ELR (cell line): ENCODE measurements around the gene ARPC1A.
"Not testable (repeated sequence)": the region's sequence is repeated elsewhere in the genome, so short reads cannot be mapped to it uniquely, and the experiment has no call there.

Experiments used
- DNase-seq: peaks from one replicate; pipeline ENCODE4 v3.0.0-alpha.2; 2015; ENCODE audit warnings: low read depth

The ARPC1A gene

DNA sequence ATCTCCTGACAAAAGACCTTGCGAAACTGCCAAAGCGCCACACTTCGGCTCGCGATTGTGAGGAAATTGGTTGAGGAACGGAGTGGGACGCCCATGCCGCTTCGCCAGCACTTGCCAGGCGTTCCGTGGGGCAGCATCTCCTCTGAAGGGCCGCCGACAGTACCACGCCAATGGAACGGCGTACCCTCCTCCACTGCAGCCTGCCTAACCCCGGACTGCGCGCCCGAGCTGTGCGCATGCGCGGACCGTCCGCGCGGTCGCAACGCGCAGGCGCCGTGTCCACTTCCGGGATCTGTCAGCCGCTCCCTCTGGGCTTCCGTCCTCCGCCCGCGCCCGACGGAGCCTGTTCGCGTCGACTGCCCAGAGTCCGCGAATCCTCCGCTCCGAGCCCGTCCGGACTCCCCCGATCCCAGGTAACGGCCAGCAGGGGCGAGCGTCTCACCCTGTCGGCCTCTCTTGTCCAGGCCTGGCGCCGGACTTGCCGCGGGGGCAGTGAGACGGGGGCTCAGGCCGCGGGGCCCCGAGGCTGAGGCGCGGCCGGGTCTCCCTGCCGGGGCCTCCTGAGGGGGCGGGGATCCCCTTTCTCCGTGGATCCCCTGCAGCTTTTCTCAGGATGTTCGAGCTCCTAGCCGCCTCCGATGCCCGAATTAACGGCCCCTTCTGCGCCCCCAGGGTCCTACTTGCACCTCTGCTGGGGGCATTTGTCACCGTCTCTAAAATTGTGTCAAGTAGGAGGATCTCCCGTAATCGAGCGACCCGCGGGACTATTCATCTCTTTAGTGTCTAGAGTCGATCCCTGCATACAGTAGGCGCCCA lies at the start of gene ARPC1A:
ARPC1A (plus strand) TSS at position 307 of the 816 bp plus-strand sequence. CDS start 7,456 bp downstream, outside the sequence.
- DNase-seq: peak; percentile 92

- no peak for DNase-seq
Observed at GRCh38 chr7:99278180-99278579, 47.5 kb upstream of the ARPC1A start.

DNA sequence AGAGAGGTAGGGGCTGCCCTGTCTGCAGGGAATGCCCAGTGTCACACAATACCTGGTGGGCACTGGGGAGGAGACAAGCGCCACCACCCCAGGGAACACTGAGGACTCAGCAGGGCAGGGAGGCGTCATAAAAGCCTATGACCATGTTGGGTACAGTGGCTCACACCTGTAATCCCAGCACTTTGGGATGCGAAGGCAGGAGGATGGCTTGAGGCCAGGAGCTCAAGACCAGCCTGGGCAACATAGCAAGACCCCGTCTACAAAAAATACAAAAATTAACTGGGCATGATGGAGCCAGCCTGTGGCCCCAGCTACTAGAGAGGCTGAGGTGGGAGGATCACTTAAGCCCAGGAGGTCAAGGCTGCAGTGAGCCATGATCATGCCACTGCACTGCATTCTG lies 41.5 kb upstream of the ARPC1A start:
- not testable (repeated sequence) for DNase-seq

DNA sequence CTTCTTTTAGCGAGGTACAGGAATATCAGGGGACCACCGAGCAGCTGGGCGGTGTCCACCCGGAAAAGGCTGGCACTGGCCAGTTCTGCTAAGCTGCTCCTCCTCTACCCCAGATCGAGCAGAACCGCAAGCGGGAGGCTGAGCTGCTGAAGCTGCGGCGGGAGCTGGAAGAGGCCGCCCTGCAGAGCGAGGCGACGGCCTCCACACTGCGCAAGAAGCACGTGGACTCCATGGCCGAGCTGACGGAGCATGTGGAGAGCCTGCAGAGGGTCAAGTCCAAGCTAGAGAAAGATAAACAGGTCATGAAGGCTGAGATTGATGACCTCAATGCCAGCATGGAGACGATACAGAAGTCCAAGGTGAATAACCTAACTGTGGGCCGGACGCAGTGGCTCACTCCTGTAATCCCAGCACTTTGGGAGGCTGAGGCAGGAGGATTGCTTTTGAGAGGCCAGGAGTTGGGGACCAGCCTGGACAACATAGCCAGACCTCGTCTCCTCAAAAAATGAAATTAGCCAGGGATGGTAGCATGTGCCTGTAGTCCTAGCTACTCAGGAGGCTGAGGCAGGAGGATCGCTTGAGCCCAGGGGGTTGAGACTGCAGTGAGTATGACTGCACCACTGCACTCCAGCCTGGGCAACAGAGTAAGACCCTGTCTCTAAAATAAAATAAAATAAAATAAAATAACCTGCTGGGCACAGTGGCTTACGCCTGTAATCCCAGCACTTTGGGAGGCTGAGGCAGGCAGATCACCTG lies 37.7 kb upstream of the ARPC1A start:
- no peak for DNase-seq

- DNase-seq: no peak
Observed at GRCh38 chr7:99289185-99289584, 36.5 kb upstream of the ARPC1A start.

- not testable (repeated sequence) for DNase-seq
Observed at GRCh38 chr7:99290148-99290547, 35.5 kb upstream of the ARPC1A start.

DNA sequence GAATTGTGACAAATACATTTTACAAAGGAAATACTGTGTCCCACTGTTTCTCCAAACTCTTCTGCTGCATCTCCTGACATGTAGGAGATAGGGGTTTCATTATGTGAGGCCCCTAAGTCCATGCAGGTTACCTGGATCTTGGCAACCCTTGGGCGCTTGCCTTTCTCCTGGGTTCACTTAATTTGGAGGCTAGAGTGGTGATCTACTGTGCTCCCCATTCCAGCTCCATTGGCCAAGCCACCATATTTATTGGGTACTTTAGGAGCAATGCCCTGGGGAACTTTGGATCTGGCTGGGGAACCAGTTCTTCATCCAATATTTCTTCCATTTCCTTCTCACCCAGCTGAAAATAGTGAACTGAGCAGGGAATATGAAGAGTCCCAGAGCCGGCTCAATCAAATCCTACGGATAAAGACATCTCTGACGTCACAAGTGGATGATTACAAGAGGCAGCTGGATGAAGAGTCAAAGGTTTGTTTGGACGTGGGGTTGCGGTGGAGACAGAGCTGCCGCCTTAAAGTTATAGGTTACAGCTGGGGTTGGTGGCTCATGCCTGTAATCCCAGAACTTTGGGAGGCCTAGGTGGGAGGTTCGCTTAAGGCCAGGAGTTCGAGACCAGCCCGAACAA lies 34.6 kb upstream of the ARPC1A start:
- DNase-seq: no peak

DNA sequence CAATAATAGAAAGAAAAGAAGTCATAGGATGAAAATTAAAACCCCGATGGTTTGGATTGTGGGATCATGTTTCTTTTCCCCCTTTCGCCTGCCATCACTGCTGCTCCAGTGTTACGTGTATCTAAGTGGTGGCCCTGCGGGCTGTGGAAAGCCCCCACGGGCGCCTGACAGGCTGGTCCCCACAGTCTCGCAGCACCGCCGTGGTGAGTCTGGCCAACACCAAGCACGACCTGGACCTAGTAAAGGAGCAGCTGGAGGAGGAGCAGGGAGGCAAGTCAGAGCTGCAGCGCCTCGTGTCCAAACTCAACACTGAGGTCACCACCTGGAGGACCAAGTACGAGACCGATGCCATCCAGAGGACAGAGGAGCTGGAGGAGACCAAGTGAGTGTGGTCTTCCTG lies 33.6 kb upstream of the ARPC1A start:
- no peak for DNase-seq

GRCh38 chr7:99293167-99293566 lies 32.5 kb upstream of the ARPC1A start:
- no peak for DNase-seq

- no peak for DNase-seq
Observed at GRCh38 chr7:99293650-99294049, 32.0 kb upstream of the ARPC1A start.

GRCh38 chr7:99296471-99296870 lies 29.2 kb upstream of the ARPC1A start:
- no peak for DNase-seq

GRCh38 chr7:99301496-99301895 lies 24.2 kb upstream of the ARPC1A start:
- DNase-seq: no peak

DNA sequence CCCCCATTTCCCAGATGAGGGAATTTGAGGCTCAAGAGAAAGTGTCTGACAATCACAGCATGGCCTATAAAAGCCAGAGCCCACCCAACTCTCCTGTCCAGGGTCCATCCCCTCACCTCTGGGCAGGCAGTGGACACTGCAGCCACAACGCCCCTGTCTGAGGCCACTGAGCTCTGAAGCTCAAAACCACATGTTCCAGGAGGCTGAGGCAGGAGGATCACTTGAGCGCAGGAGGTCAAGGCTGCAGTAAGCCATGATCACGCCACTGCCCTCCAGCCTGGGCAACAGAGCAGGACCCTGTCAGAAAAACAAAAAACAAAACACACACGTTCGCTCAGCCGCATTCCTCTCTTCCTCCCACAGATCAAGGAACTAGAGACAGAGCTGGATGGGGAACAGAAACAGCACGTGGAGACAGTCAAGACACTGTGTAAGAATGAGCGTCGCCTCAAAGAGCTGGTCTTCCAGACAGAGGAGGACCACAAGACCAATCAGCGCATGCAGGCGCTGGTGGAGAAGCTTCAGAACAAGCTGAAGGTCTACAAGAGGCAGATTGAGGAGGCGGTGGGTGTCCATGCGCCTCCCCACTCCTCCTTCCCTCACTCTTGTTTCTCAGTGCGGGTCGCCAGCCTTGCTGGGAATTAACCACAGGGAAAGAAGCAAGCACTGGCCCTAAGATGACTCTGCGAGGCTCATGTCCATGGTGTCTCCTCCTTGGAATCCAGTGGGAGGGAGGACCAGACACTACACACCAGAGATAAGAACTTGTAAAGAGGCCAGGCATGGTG lies 20.0 kb upstream of the ARPC1A start:
- no peak for DNase-seq

DNA sequence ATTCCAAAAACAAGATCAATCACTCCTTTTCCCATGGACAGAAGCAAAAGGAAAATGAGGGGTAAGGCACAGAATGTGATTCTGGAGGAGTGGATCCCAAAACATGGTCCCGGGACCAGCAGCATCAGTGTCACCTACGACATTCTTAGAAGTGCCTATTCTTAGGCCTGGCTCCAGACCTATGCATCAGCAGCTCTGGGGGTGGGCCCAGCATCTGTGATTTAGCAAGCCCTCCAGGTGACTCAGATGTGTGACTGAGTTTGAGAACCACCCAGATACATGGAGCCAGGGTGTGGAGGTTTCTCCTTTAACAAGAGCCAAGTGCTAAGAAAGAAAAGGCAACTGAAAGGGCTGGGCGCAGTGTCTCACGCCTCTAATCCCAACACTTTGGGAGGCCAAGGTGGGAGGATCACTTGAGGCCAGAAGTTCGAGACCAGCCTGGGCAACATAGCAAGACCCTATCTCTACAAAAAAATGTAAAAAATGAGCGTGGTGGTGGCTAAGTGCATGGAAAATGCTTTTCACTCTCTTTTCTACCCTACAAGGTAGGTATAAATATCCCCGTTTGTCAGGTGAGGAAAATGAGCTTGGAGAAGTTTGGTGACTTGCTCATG lies 17.1 kb upstream of the ARPC1A start:
- DNase-seq: peak; percentile 72

GRCh38 chr7:99309111-99309510 lies 16.6 kb upstream of the ARPC1A start:
- DNase-seq: no peak

DNA sequence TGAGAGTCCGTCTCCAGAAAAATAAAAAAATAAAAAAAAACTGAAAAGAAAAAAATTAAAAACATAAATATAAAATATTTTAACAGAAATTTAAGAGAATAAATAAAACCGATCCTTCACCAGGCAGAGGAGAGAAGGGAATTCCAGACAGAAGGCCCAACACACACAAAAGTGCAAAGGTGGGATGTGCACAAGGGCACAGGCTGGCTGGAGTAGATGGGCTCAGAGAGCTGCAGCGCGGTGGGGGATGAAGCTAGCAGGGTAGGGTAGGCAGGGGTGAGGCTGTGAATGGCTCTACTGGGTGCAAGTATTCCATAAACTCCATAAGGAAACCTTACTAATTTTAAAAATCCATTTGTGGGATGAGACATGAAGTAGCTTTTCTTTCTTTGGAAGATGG lies 15.7 kb upstream of the ARPC1A start:
- DNase-seq: no peak

DNA sequence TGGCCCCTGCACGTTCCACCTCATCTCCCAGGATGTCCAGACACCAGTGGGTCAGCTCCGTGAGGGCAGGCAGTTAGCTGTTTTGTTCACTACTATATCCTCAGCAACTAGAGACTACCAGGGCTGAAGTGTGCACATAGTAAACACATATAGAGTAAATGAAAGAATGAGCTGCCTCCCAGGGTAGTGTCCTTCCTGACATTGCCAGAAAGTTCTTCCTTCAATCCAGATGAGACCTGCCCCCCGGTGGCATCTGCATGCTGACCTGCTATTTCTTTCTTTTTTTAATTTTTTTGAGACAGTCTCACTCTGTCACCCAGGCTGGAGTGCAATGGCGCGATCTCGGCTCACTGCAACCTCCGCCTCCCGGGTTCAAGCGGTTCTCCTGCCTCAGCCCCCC lies 14.0 kb upstream of the ARPC1A start:
- DNase-seq: peak; percentile 23

DNA sequence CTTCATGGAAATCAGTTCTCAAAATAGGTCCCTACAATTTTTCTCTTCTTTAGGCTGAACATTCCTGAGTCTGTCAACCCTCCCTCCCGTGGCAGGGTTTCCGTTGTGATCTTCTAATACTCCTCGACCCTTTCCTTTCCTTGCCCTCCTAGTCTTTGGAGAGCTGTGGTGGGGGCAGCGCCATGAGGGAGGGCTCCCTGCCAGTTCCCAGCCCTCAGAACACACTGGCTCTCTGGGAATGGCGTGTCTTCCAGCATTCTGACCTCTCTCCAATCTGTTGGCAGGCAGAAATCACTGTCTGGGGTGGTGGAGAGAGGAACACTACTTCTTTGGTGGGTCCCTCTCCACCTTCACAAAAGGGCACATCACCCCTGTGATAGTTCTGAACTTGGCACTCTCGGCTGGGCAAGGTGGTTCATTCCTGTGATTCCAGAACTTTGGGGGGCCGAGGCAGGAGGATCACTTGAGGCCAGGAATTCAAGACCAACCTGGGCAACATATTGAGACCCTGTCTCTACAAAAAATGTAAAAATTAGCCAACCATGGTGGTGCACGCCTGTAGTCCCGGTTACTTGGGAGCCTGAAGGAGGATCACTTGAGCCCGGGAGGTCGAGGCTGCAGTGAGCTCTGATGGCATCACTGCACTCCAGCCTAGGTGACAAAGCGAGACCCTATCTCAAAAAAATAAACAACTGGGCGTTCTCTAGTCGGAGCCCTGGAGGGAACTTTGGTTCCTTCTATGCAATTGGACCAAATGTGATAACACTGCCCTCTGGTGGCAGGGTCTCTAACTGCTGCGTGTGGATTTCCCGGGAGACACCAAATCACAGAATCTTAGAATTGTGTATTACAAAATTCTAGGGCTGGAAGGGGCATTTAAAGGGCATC lies 13.1 kb upstream of the ARPC1A start:
- DNase-seq: peak; percentile 71

GRCh38 chr7:99313204-99313573 lies 12.5 kb upstream of the ARPC1A start:
- no peak for DNase-seq

DNA sequence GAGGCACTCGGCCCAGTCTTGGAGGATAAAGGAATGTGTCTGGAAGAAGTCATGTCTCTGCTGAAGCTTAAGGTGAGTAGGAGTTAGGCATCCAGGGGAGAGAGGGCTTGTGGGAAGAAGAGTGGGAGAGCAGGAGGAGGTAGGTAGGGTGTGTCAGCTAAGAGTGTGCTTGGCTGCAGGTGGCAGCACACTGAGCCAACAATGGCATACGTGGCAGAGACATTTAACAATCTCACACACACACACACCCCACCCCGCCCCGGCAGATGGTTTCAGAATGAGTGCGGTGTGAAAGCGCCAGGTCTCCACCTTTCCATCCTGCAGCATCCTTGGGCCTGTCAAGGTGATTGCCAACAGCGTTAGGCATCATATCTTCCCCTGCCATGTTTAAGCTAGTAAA lies 11.2 kb upstream of the ARPC1A start:
- no peak for DNase-seq

DNA sequence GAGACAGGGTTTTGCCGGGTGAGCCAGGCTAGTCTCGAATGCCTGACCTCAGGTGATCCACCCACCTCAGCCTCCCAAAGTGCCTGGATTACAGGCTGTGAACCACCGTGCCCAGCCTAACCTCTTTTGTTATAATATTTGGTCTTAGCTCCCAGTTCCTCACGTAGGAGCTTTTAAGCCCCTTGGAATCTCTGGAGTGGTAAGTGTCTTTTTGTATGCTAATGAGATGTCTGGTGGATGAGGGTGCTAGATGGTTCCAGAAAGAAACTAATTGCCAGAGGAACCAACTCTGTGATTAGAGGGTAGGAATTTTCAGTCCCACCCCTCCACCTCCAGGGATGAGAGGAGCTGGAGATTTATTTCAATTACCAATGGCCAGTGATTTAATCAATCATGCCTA lies 5.3 kb upstream of the ARPC1A start:
- DNase-seq: no peak
